ENCODE results near the gene AKTIP. TPM values are rescaled to one million over a fixed set of nuclear protein-coding genes. Genes with fewer than 3 reads are reported as not detected.

Gene AKTIP
- total RNA-seq, 5 donors from 2014 or later (not counting 1 experiment from before 2014, with no cell fraction given), result 56.3 to 96.8 (median 70.6) TPM

DNA sequence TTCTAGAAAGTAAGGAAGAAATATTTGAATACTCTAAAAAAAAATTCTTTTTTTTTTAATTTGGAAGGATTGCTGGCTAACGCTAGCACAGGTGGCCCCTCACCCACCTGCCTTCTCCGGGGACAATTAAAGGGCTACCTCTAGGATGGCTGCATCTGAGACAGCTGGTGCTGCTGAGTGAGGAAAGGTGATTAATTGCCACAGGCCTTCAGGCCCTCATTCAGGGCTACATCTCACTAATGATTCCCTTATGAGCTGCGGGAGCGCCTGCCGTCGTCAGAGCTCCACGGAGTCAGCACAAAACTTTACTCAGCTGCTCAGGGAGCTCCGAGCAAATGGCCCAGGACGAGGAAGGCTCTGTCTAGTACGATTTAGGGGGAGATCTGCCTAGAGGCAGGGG lies 27.0 kb upstream of the AKTIP start:
- DNase-seq (no peak), ATAC-seq (replicated peaks in 1 of 4) (no peak)
- WGBS (ENCODE audit: insufficient coverage), result 87% methylated on average over 6 of the region's 10 CpGs
- ChIA-PET POLR2A (interaction anchor here in 1 of 2 donors (0.6 kb wide), 1 partner anchor 276 kb away, joined by 3 read pairs; no protein-coding TSS in a partner anchor), CTCF (interaction anchor here in 1 of 2 donors (1.2 kb wide), 1 partner anchor 15 kb away, joined by 5 read pairs; no protein-coding TSS in a partner anchor)
- peaks cover 0 to 6% of the 10 kb centered on the region in 2 experiments for H3K4me1 ChIP-seq (ENCODE audit: control insufficient read depth in 1 of 2, extremely low read depth in 1 of 2, insufficient read depth in 2 of 2, low read length in 2 of 2)
- H3K9me3 ChIP-seq, result no peaks in the 10 kb centered on the region
- no peaks in the 10 kb centered on the region for H3K9me3 Mint-ChIP-seq
- no peak overlapping the region for H3K27ac ChIP-seq (ENCODE audit: low read length)
- no peaks in the 10 kb centered on the region for H3K36me3 ChIP-seq (ENCODE audit: control insufficient read depth in 2 of 2, extremely low read depth in 1 of 2, insufficient read depth in 1 of 2, low read length in 1 of 2)
- H3K4me3 Mint-ChIP-seq, result no peak overlapping the region
- H3K4me1 Mint-ChIP-seq, result peaks cover 7 to 10% (median 10%) of the 10 kb centered on the region in 3 donors
- H3K4me3 ChIP-seq (ENCODE audit: control insufficient read depth in 1 of 2, extremely low read depth in 1 of 2, low read length in 1 of 2), result no peak overlapping the region
- H3K27ac Mint-ChIP-seq, result no peak overlapping the region
- no peaks in the 10 kb centered on the region for H3K27me3 ChIP-seq (replicated peaks in 1 of 2; ENCODE audit: control insufficient read depth in 2 of 2, extremely low read depth in 1 of 2, insufficient read depth in 2 of 2, low read length in 1 of 2)
- H3K36me3 Mint-ChIP-seq, result no peaks in the 10 kb centered on the region
- H3K27me3 Mint-ChIP-seq, result no peaks in the 10 kb centered on the region

GRCh38 chr16:53529513-53529912 lies 26.5 kb upstream of the AKTIP start:
- H3K4me3 Mint-ChIP-seq, result no peak overlapping the region
- no peak overlapping the region for H3K27ac Mint-ChIP-seq
- Histone ChIP-seq H3K9me3 (no peaks in the 10 kb centered on the region), H3K4me1 (ENCODE audit: control insufficient read depth in 1 of 2, extremely low read depth in 1 of 2, insufficient read depth in 2 of 2, low read length in 2 of 2) (peaks cover 0 to under 1% of the 10 kb centered on the region in 2 experiments), H3K27ac (ENCODE audit: low read length) (no peak overlapping the region), H3K27me3 (replicated peaks in 1 of 2; ENCODE audit: control insufficient read depth in 2 of 2, extremely low read depth in 1 of 2, insufficient read depth in 2 of 2, low read length in 1 of 2) (no peaks in the 10 kb centered on the region), H3K4me3 (ENCODE audit: control insufficient read depth in 1 of 2, extremely low read depth in 1 of 2, low read length in 1 of 2) (no peak overlapping the region), H3K36me3 (ENCODE audit: control insufficient read depth in 2 of 2, extremely low read depth in 1 of 2, insufficient read depth in 1 of 2, low read length in 1 of 2) (no peaks in the 10 kb centered on the region)
- DNase-seq, result no peak
- H3K36me3 Mint-ChIP-seq, result no peaks in the 10 kb centered on the region
- no peaks in the 10 kb centered on the region for H3K9me3 Mint-ChIP-seq
- no peak for ATAC-seq (replicated peaks in 1 of 4)
- POLR2A ChIA-PET, result no interaction called here
- whole genome bisulfite sequencing (ENCODE audit: insufficient coverage), result no CpG with 5 or more reads among the region's 14 CpGs
- H3K27me3 Mint-ChIP-seq, result no peaks in the 10 kb centered on the region
- H3K4me1 Mint-ChIP-seq, result peaks cover 6% of the 10 kb centered on the region in 3 donors
- CTCF ChIA-PET, result interaction anchor here in 1 of 2 donors (1.2 kb wide), 1 partner anchor 15 kb away, joined by 5 read pairs; no protein-coding TSS in a partner anchor

DNA sequence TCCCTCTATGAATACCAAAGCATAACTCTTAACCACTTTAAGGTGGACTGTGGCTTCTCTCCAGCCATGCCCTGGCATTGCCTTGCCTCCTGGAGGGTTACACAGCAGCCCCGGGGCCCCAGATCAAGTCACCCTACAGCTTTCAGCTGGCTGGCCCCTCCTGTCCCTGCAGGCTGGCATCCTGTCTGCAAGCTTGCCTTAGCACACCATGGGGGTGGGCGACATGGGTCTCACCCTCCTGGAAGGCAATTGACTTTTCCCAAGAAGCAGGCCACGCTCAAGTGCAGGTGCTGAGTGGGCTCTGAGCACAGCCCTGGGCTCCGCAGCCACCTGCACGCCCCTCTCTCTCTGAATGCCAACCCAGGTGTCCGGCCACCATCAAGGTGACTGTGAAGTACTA lies 25.8 kb upstream of the AKTIP start:
- no peak for ATAC-seq (replicated peaks in 1 of 4)
- Mint-ChIP-seq H3K36me3 (no peaks in the 10 kb centered on the region), H3K27me3 (no peaks in the 10 kb centered on the region), H3K27ac (no peak overlapping the region), H3K9me3 (no peaks in the 10 kb centered on the region), H3K4me3 (no peak overlapping the region), H3K4me1 (peaks cover 0 to 4% (median 0%) of the 10 kb centered on the region in 3 donors)
- DNase-seq, result no peak
- Histone ChIP-seq H3K4me1 (ENCODE audit: control insufficient read depth in 1 of 2, extremely low read depth in 1 of 2, insufficient read depth in 2 of 2, low read length in 2 of 2) (no peaks in the 10 kb centered on the region), H3K36me3 (ENCODE audit: control insufficient read depth in 2 of 2, extremely low read depth in 1 of 2, insufficient read depth in 1 of 2, low read length in 1 of 2) (no peaks in the 10 kb centered on the region), H3K9me3 (no peaks in the 10 kb centered on the region), H3K4me3 (ENCODE audit: control insufficient read depth in 1 of 2, extremely low read depth in 1 of 2, low read length in 1 of 2) (no peak overlapping the region), H3K27ac (ENCODE audit: low read length) (no peak overlapping the region), H3K27me3 (replicated peaks in 1 of 2; ENCODE audit: control insufficient read depth in 2 of 2, extremely low read depth in 1 of 2, insufficient read depth in 2 of 2, low read length in 1 of 2) (no peaks in the 10 kb centered on the region)
- WGBS (ENCODE audit: insufficient coverage), result 91% methylated on average over 6 of the region's 6 CpGs
- POLR2A ChIA-PET, result no interaction called here
- CTCF ChIA-PET, result no interaction called here

- 89% methylated on average over 15 of the region's 15 CpGs for WGBS (ENCODE audit: insufficient coverage)
- CTCF ChIA-PET, result interaction anchor here in 1 of 2 donors (0.5 kb wide), 1 partner anchor 640 kb away, joined by 3 read pairs; no protein-coding TSS in a partner anchor
- Mint-ChIP-seq H3K4me1 (peaks cover 10 to 17% (median 17%) of the 10 kb centered on the region in 3 donors), H3K27ac (no peak overlapping the region), H3K9me3 (no peaks in the 10 kb centered on the region), H3K4me3 (no peak overlapping the region), H3K27me3 (peaks cover 0 to 7% of the 10 kb centered on the region in 2 donors), H3K36me3 (no peaks in the 10 kb centered on the region)
- no peak for DNase-seq
- Histone ChIP-seq H3K27me3 (replicated peaks in 1 of 2; ENCODE audit: control insufficient read depth in 2 of 2, extremely low read depth in 1 of 2, insufficient read depth in 2 of 2, low read length in 1 of 2) (no peaks in the 10 kb centered on the region), H3K9me3 (no peaks in the 10 kb centered on the region), H3K36me3 (ENCODE audit: control insufficient read depth in 2 of 2, extremely low read depth in 1 of 2, insufficient read depth in 1 of 2, low read length in 1 of 2) (no peaks in the 10 kb centered on the region), H3K4me1 (ENCODE audit: control insufficient read depth in 1 of 2, extremely low read depth in 1 of 2, insufficient read depth in 2 of 2, low read length in 2 of 2) (peaks cover 10 to 16% of the 10 kb centered on the region in 2 experiments), H3K4me3 (ENCODE audit: control insufficient read depth in 1 of 2, extremely low read depth in 1 of 2, low read length in 1 of 2) (no peak overlapping the region), H3K27ac (ENCODE audit: low read length) (no peak overlapping the region)
- POLR2A ChIA-PET, result no interaction called here
- ATAC-seq (replicated peaks in 1 of 4), result no peak
Observed at GRCh38 chr16:53523971-53524548, 21.1 kb upstream of the AKTIP start.

- Mint-ChIP-seq H3K36me3 (no peaks in the 10 kb centered on the region), H3K4me1 (peaks cover 18 to 25% (median 25%) of the 10 kb centered on the region in 3 donors), H3K27me3 (peaks cover 0 to 7% of the 10 kb centered on the region in 2 donors), H3K9me3 (no peaks in the 10 kb centered on the region), H3K4me3 (no peak overlapping the region), H3K27ac (no peak overlapping the region)
- no peaks in the 10 kb centered on the region for H3K36me3 ChIP-seq (ENCODE audit: control insufficient read depth in 2 of 2, extremely low read depth in 1 of 2, insufficient read depth in 1 of 2, low read length in 1 of 2)
- POLR2A ChIA-PET, result no interaction called here
- no peaks in the 10 kb centered on the region for H3K27me3 ChIP-seq (replicated peaks in 1 of 2; ENCODE audit: control insufficient read depth in 2 of 2, extremely low read depth in 1 of 2, insufficient read depth in 2 of 2, low read length in 1 of 2)
- whole genome bisulfite sequencing (ENCODE audit: insufficient coverage), result 95% methylated on average over 17 of the region's 21 CpGs
- no peaks in the 10 kb centered on the region for H3K9me3 ChIP-seq
- CTCF ChIA-PET, result interaction anchor here in 1 of 2 donors (0.6 kb wide), 1 partner anchor 222 kb away, joined by 3 read pairs; no protein-coding TSS in a partner anchor
- DNase-seq (no peak), ATAC-seq (replicated peaks in 1 of 4) (no peak)
- H3K4me1 ChIP-seq (ENCODE audit: control insufficient read depth in 1 of 2, extremely low read depth in 1 of 2, insufficient read depth in 2 of 2, low read length in 2 of 2), result peaks cover 14 to 23% of the 10 kb centered on the region in 2 experiments
- no peak overlapping the region for H3K4me3 ChIP-seq (ENCODE audit: control insufficient read depth in 1 of 2, extremely low read depth in 1 of 2, low read length in 1 of 2)
- no peak overlapping the region for H3K27ac ChIP-seq (ENCODE audit: low read length)
Observed at GRCh38 chr16:53523126-53523804, 20.3 kb upstream of the AKTIP start.

DNA sequence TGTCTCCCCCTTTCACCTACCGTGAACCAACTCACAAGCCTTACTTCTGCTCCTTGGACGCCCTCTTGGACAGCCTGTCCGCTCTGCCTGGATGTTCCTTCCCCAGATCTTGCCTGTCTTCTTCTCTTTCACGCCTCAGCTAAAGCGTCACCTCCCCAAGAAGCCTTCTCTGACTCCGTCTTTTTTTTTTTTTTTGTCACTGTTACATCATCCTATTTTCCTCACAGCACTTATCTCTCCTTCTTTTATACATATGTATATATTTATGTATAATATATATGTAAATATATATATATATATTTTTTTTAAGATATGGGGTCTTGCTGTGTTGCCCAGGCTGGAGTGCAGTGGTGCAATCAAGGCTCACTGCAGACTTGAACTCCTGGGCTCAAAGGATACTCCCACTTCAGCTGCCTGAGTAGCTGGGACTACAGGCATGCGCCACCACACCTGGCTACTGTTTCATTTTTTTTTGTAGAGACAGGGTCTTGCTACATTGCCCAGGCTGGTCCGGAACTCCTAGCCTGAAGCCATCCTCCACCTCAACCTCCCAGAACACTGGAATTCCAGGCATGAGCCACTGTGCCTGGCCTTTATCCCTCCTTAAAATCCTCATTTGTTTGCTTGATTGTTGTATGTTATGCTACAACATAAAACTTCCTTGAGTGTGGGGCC lies 16.5 kb upstream of the AKTIP start:
- peak in 2 of 4 experiments; percentile 3 to 23 for ATAC-seq (replicated peaks in 1 of 4)
- H3K4me3 Mint-ChIP-seq, result peak overlapping the region; percentile 70 to 80 (median 73)
- DNase-seq, result peak in 2 of 35 experiments; percentile 7 to 49
- peaks cover 41 to 54% (median 52%) of the 10 kb centered on the region in 3 donors for H3K4me1 Mint-ChIP-seq
- WGBS (ENCODE audit: insufficient coverage), result 58% methylated on average over 4 of the region's 8 CpGs
- peaks cover 33 to 56% of the 10 kb centered on the region in 2 experiments for H3K4me1 ChIP-seq (ENCODE audit: control insufficient read depth in 1 of 2, extremely low read depth in 1 of 2, insufficient read depth in 2 of 2, low read length in 2 of 2)
- H3K9me3 ChIP-seq, result no peaks in the 10 kb centered on the region
- POLR2A ChIA-PET, result interaction anchor here (0.6 to 0.7 kb wide), 3 partner anchors 10 to 25 kb away, joined by 3 to 6 read pairs (median 4); no protein-coding TSS in a partner anchor
- peaks cover 0 to 10% of the 10 kb centered on the region in 2 donors for H3K27me3 Mint-ChIP-seq
- peak overlapping the region in 1 of 2 donors; percentile 17 for H3K27ac Mint-ChIP-seq
- no peaks in the 10 kb centered on the region for H3K36me3 ChIP-seq (ENCODE audit: control insufficient read depth in 2 of 2, extremely low read depth in 1 of 2, insufficient read depth in 1 of 2, low read length in 1 of 2)
- peaks cover 0 to 5% of the 10 kb centered on the region in 2 experiments for H3K27me3 ChIP-seq (replicated peaks in 1 of 2; ENCODE audit: control insufficient read depth in 2 of 2, extremely low read depth in 1 of 2, insufficient read depth in 2 of 2, low read length in 1 of 2)
- H3K27ac ChIP-seq (ENCODE audit: low read length), result peak overlapping the region; percentile 69
- CTCF ChIA-PET, result interaction anchor here in 1 of 2 donors (0.8 to 2.1 kb wide), 5 partner anchors 10 to 62 kb away, joined by 3 to 8 read pairs (median 5); no protein-coding TSS in a partner anchor
- H3K4me3 ChIP-seq (ENCODE audit: control insufficient read depth in 1 of 2, extremely low read depth in 1 of 2, low read length in 1 of 2), result peak overlapping the region; percentile 52 to 70
- H3K9me3 Mint-ChIP-seq, result no peaks in the 10 kb centered on the region
- H3K36me3 Mint-ChIP-seq, result no peaks in the 10 kb centered on the region
